Esophagus squamous epithelium (tissue), 4 donors: ENCODE results near the gene CDK15.

Source experiments
- POLR2A ChIP-seq, 4 donors: fragments of 450-650 bp; IDR thresholded peaks; one replicate each; pipeline ENCODE4 v1.6.1; 2017; ENCODE audit warnings: antibody characterized with exemption in 4 of 4, mild to moderate bottlenecking in 4 of 4, moderate library complexity in 3 of 4
- TF ChIP-seq, protein P1 (sequence below), 6 experiments: fragments of 450-650 bp in 4 of 6; fragments of 200-600 bp in 2 of 6; sonication (generic) in 2 of 6; IDR thresholded peaks; one replicate each; pipeline ENCODE4 v1.5.1; 2016 to 2019; ENCODE audit warnings: antibody characterized with exemption in 6 of 6, mild to moderate bottlenecking in 4 of 6, moderate library complexity in 4 of 6

DNA sequence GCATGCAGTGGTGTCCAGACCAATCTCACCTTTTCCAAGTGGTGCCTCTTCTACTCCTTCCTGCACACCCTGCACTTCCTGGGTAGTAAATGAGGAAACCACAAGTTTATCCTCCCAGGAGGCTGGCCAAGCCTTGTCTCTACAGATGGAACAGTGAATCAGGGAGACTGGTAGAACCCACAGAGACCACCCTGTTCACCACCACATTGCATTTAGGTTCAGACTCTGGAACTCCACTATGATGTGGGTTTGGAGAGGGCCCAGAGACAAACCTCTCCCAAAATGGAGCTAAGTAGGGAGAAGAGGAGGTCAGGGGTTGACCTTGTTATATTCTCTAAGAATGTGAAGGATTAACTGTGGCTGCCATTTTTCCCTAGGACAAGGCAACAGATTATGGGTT is 124.5 kb downstream of the CDK15 start:
- TF ChIP-seq, protein P1, sequence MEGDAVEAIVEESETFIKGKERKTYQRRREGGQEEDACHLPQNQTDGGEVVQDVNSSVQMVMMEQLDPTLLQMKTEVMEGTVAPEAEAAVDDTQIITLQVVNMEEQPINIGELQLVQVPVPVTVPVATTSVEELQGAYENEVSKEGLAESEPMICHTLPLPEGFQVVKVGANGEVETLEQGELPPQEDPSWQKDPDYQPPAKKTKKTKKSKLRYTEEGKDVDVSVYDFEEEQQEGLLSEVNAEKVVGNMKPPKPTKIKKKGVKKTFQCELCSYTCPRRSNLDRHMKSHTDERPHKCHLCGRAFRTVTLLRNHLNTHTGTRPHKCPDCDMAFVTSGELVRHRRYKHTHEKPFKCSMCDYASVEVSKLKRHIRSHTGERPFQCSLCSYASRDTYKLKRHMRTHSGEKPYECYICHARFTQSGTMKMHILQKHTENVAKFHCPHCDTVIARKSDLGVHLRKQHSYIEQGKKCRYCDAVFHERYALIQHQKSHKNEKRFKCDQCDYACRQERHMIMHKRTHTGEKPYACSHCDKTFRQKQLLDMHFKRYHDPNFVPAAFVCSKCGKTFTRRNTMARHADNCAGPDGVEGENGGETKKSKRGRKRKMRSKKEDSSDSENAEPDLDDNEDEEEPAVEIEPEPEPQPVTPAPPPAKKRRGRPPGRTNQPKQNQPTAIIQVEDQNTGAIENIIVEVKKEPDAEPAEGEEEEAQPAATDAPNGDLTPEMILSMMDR (IDR thresholded peaks at IDR 0.05), result no peak
- no peak for TF ChIP-seq POLR2A (IDR thresholded peaks at IDR 0.05)
